Tibial nerve (tissue), 4 donors: Measurements from ENCODE around the gene EPSTI1. TPM values are rescaled to one million over a fixed set of nuclear protein-coding genes. Genes with fewer than 3 reads are reported as not detected.

ENCODE experiments used
- DNase-seq, 2 donors: peaks; one replicate each; pipeline ENCODE4 v3.0.0-alpha.2; 2019; ENCODE audit warnings: low spot score in 2 of 2
- H3K27ac ChIP-seq, 4 donors: fragments of 200-600 bp; sonication (generic) in 3 of 4; one replicate each; pipeline ENCODE4 v1.5.1; 2017 to 2019; ENCODE audit warnings: mild to moderate bottlenecking in 1 of 4
- H3K27me3 ChIP-seq, 2 donors: fragments of 200-600 bp; sonication (generic) in 1 of 2; one replicate each; pipeline versions ENCODE4 v1.5.1 to v1.6.0; 2017 to 2019
- H3K36me3 ChIP-seq, 3 donors: fragments of 200-600 bp; sonication (generic); one replicate each; pipeline ENCODE4 v1.5.1; 2018 to 2019
- H3K4me1 ChIP-seq, 4 donors: fragments of 200-600 bp; sonication (generic) in 3 of 4; one replicate each; pipeline ENCODE4 v1.5.1; 2017 to 2019
- H3K4me3 ChIP-seq, 4 donors: fragments of 200-600 bp; sonication (generic) in 3 of 4; one replicate each; pipeline ENCODE4 v1.5.1; 2017 to 2019; ENCODE audit warnings: mild to moderate bottlenecking in 1 of 4, moderate library complexity in 1 of 4
- H3K9me3 ChIP-seq, 4 donors: fragments of 200-600 bp; sonication (generic) in 3 of 4; one replicate each; pipeline ENCODE4 v1.5.1; 2017 to 2019
- CTCF ChIP-seq, 5 experiments: fragments of 200-600 bp in 3 of 5; fragments of 450-650 bp in 2 of 5; sonication (generic) in 3 of 5; IDR thresholded peaks; one replicate each; pipeline ENCODE4 v1.5.1; 2016 to 2019; ENCODE audit warnings: antibody characterized with exemption in 5 of 5, mild to moderate bottlenecking in 3 of 5, moderate library complexity in 2 of 5
- EP300 ChIP-seq, 2 donors: sonication (generic); formaldehyde crosslinking; IDR thresholded peaks; one replicate each; pipeline ENCODE4 v1.6.1; 2017; ENCODE audit warnings: antibody characterized with exemption in 2 of 2, mild to moderate bottlenecking in 1 of 2
- POLR2A ChIP-seq, 2 donors: fragments of 450-650 bp; IDR thresholded peaks; one replicate each; pipeline ENCODE4 v1.6.1; 2017; ENCODE audit warnings: antibody characterized with exemption in 2 of 2, mild to moderate bottlenecking in 2 of 2, moderate library complexity in 2 of 2
- WGBS, 2 donors: methylation state at CpG; one replicate each; pipeline ENCODE4 v1.1.5; 2018; 5-methylcytosine and 5-hydroxymethylcytosine counted together
- total RNA-seq, 4 donors: library from RNA; depleted of rRNA; stranded (reverse); fragments of >200 nt; gene quantifications; one replicate each; pipeline ENCODE4 v1.1.0, GENCODE V29; 2016

The EPSTI1 gene
- total RNA-seq, 4 donors from 2014 or later = 1.4 to 16.8 (median 3.3) TPM

DNA sequence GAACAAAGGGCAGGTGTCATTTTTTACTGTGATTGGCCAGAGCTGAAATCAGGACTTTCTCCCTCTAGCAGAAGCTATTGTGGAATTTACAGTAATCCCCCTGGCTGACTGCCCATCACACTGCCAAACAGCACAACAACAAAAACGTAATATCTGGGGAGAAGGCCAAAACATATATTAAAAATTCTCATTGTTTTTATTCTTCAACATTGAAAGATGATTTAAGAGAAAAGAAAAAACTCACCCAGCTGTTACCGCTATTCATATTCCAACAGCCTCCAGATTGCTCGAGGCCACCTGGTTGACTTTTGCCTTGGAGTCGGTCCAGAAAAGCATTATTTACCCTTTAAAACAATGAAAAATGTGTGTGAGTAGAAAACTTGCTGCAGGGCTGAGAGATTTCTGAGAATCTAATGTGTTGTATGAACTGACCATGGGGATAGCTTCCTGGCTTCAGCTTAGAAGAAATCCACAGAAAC is 97.2 kb downstream of the EPSTI1 start:
- Histone ChIP-seq H3K4me3 (no peak overlapping the region), H3K36me3 (no peaks in the 10 kb centered on the region), H3K9me3 (no peaks in the 10 kb centered on the region), H3K27ac (no peak overlapping the region), H3K27me3 (no peaks in the 10 kb centered on the region), H3K4me1 (peaks cover 0 to 29% (median 8%) of the 10 kb centered on the region in 4 donors)
- WGBS, 2 donors = 15 to 16% methylated on average over 4 of the region's 4 CpGs
- TF ChIP-seq EP300 (IDR thresholded peaks at IDR 0.05) (no peak), CTCF (IDR thresholded peaks at IDR 0.05) (no peak)
- no peak for DNase-seq

- Histone ChIP-seq H3K27me3 (no peaks in the 10 kb centered on the region), H3K4me1 (peaks cover 0 to 29% (median 8%) of the 10 kb centered on the region in 4 donors), H3K9me3 (no peaks in the 10 kb centered on the region), H3K36me3 (peaks cover 0 to 5% (median 0%) of the 10 kb centered on the region in 3 donors), H3K4me3 (no peak overlapping the region), H3K27ac (peak overlapping the region in 1 of 4 donors; percentile 16)
- WGBS, 2 donors = 12 to 13% methylated on average over 1 of the region's 1 CpG
- TF ChIP-seq POLR2A (IDR thresholded peaks at IDR 0.05) (no peak), EP300 (IDR thresholded peaks at IDR 0.05) (peak in 1 of 2 donors; percentile 18)
- no peak for DNase-seq
Observed at GRCh38 chr13:42893214-42893671, 98.8 kb downstream of the EPSTI1 start.

GRCh38 chr13:42892760-42893159 is 99.3 kb downstream of the EPSTI1 start:
- H3K4me1 ChIP-seq = peaks cover 0 to 29% (median 8%) of the 10 kb centered on the region in 4 donors
- TF ChIP-seq EP300 (IDR thresholded peaks at IDR 0.05) = no peak
- TF ChIP-seq CTCF (IDR thresholded peaks at IDR 0.05) = no peak
- TF ChIP-seq POLR2A (IDR thresholded peaks at IDR 0.05) = no peak
- 70 to 78% methylated on average over 3 of the region's 3 CpGs for WGBS, 2 donors
- DNase-seq = no peak
- H3K36me3 ChIP-seq = peaks cover 0 to 5% (median 0%) of the 10 kb centered on the region in 3 donors
- H3K4me3 ChIP-seq = no peak overlapping the region
- peak overlapping the region in 1 of 4 donors; percentile 16 for H3K27ac ChIP-seq
- H3K27me3 ChIP-seq = no peaks in the 10 kb centered on the region
- no peaks in the 10 kb centered on the region for H3K9me3 ChIP-seq

DNA sequence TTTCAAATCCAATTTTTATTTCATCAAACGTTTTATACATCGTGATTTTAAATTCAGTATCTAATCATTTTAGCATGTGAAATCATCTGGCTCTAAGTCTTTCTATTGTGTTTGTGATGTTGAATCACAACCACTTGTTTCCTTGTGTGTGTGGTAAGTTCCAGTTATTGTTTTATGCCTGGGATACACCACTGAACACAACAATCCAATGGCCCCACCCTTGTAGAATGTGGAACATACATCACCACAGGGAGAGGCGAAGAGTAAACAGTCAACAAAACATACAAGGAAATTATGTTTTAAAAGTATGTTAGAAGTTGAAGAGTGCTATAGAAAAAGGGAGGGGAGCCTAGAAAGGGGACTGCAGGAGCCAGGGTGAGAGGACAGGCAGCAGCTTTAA is 100.5 kb downstream of the EPSTI1 start:
- Histone ChIP-seq H3K4me1 (peaks cover 0 to 29% (median 8%) of the 10 kb centered on the region in 4 donors), H3K27me3 (no peaks in the 10 kb centered on the region), H3K9me3 (no peaks in the 10 kb centered on the region), H3K36me3 (peaks cover 0 to 5% (median 0%) of the 10 kb centered on the region in 3 donors), H3K4me3 (no peak overlapping the region), H3K27ac (no peak overlapping the region)
- WGBS, 2 donors = 91 to 92% methylated on average over 3 of the region's 3 CpGs
- DNase-seq = no peak
- TF ChIP-seq EP300 (IDR thresholded peaks at IDR 0.05) = no peak
- TF ChIP-seq POLR2A (IDR thresholded peaks at IDR 0.05) = no peak
- no peak for TF ChIP-seq CTCF (IDR thresholded peaks at IDR 0.05)

DNA sequence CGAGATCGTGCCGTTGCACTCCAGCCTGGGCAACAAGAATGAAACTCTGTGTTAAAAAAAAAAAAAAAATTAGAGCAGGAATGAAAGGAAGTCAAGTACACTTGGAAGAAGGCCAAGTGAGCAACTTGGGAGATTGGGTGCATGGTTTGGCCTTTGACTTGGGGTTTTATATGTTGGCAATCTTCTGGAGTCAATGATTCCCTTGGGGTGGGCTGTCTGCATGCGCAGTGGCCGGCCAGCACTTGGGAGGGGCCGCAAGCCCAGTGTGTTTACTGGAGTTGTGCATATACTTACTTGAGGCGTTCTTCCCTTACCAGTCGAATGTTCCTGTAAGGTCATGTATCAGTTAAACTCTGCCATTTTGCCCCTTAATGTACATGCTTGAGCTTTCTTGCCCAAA is 106.7 kb downstream of the EPSTI1 start:
- DNase-seq = no peak
- Histone ChIP-seq H3K27ac (no peak overlapping the region), H3K4me3 (no peak overlapping the region), H3K4me1 (peaks cover 0 to 8% (median 0%) of the 10 kb centered on the region in 4 donors), H3K36me3 (peaks cover 0 to 5% (median 0%) of the 10 kb centered on the region in 3 donors), H3K27me3 (no peaks in the 10 kb centered on the region), H3K9me3 (no peaks in the 10 kb centered on the region)
- WGBS, 2 donors = 46 to 51% methylated on average over 8 of the region's 8 CpGs
- TF ChIP-seq POLR2A (IDR thresholded peaks at IDR 0.05) = no peak

GRCh38 chr13:42883771-42884467 is 108.1 kb downstream of the EPSTI1 start:
- peaks cover 0 to 8% (median 0%) of the 10 kb centered on the region in 4 donors for H3K4me1 ChIP-seq
- WGBS, 2 donors = 28% methylated on average over 6 of the region's 6 CpGs

More at GRCh38 chr13:42883771-42884467, 108.1 kb downstream of the EPSTI1 start:
- H3K9me3 ChIP-seq = no peaks in the 10 kb centered on the region
- H3K4me3 ChIP-seq = no peak overlapping the region
- TF ChIP-seq CTCF (IDR thresholded peaks at IDR 0.05) = no peak
- TF ChIP-seq POLR2A (IDR thresholded peaks at IDR 0.05) = no peak
- TF ChIP-seq EP300 (IDR thresholded peaks at IDR 0.05) = no peak
- peaks cover 0 to 4% (median 0%) of the 10 kb centered on the region in 3 donors for H3K36me3 ChIP-seq
- DNase-seq = no peak
- no peak overlapping the region for H3K27ac ChIP-seq
- no peaks in the 10 kb centered on the region for H3K27me3 ChIP-seq
